K562 (cell line): Measurements from ENCODE around the gene XPOT. TPM values are rescaled to one million over a fixed set of nuclear protein-coding genes. Genes with fewer than 3 reads are reported as not detected.

Experiments
- ATAC-seq: fragments of 200-7000 bp; cut with Tn5 transposase; 3 replicates; pipeline ENCODE4 v1.9.1; 2020; ENCODE audit warnings: moderate library complexity
- BruUV-seq: library from RNA; stranded (reverse); fragments of 400-500 nt; replicated peaks from 2 replicates; lab custom pipeline; 2021; lab: Mats Ljungman, UMichigan
- CTCF ChIA-PET: fragments of 300-600 bp; formaldehyde crosslinking; extraction: SDS; loops from one replicate; lab custom pipeline; 2021; ENCODE audit warnings: low intra/inter-chr PET ratio; lab: Yijun Ruan, JAX
- POLR2A ChIA-PET: fragments of 300-600, 350-650 bp; sonication (Branson Sonifier 250); formaldehyde crosslinking; extraction: SDS; loops from one replicate; lab custom pipeline; 2021; ENCODE audit warnings: antibody characterized with exemption, inconsistent platforms; lab: Yijun Ruan, JAX
- DNase-seq, 4 experiments: peaks; one replicate each; pipeline versions ENCODE4 v3.0.0 to v3.0.0-alpha.2; 2011 to 2018; ENCODE audit warnings: low spot score in 3 of 4, mixed read lengths in 3 of 4; ENCODE audit errors: extremely low read depth in 1 of 4
- FAIRE-seq: peaks from 2 replicates; lab custom pipeline; 2011; peaks lifted over from hg19 to GRCh38; lab: Jason Lieb, UNC
- H2AFZ ChIP-seq: 2 replicates; pipeline ENCODE4 v1.6.0; 2011; ENCODE audit warnings: low read depth, low read length, control low read depth, inconsistent platforms
- H3K27ac ChIP-seq: fragments of 200-600 bp; 3 replicates; pipeline ENCODE4 v1.8.0; 2011; ENCODE audit warnings: low read depth, mild to moderate bottlenecking, control low read depth, inconsistent platforms, low read length, moderate library complexity, mixed read lengths; ENCODE audit errors: extremely low read depth
- H3K27me3 ChIP-seq, 2 experiments: fragments of 300-600 bp in 1 of 2; 2 replicates in 1 of 2; 3 replicates in 1 of 2; pipeline versions ENCODE4 v1.6.0 to v1.8.0; 2011; ENCODE audit warnings: inconsistent platforms in 2 of 2, low read length in 2 of 2, mild to moderate bottlenecking in 1 of 2, mixed read lengths in 1 of 2, moderate library complexity in 1 of 2; ENCODE audit not compliant: control insufficient read depth in 2 of 2, insufficient read depth in 2 of 2
- H3K36me3 ChIP-seq: fragments of 300-600 bp; 3 replicates; pipeline ENCODE4 v1.8.0; 2011; ENCODE audit warnings: mild to moderate bottlenecking, low read length, inconsistent platforms; ENCODE audit not compliant: control insufficient read depth, insufficient read depth
- H3K4me1 ChIP-seq, 2 experiments: fragments of 200-600 bp in 1 of 2; replicated peaks in 1 of 2; 2 replicates in 1 of 2; 3 replicates in 1 of 2; pipeline versions ENCODE4 v1.5.1 to v1.8.0; 2011; ENCODE audit warnings: inconsistent platforms in 2 of 2, low read length in 2 of 2, mild to moderate bottlenecking in 1 of 2, mixed read lengths in 1 of 2, moderate library complexity in 1 of 2; ENCODE audit not compliant: control insufficient read depth in 2 of 2, insufficient read depth in 2 of 2
- H3K4me2 ChIP-seq: 2 replicates; pipeline ENCODE4 v1.6.1; 2011; ENCODE audit warnings: low read length, control low read depth, inconsistent platforms, mixed read lengths; ENCODE audit not compliant: insufficient read depth
- H3K4me3 ChIP-seq: fragments of 200-600 bp; sonication (generic), shearing (Covaris generic); 2 replicates; pipeline ENCODE4 v1.5.1; 2016; ENCODE audit warnings: control low read depth, inconsistent platforms
- H3K79me2 ChIP-seq: fragments of 200-600 bp; 3 replicates; pipeline ENCODE4 v1.8.0; 2011; ENCODE audit warnings: low read length, inconsistent platforms; ENCODE audit not compliant: control insufficient read depth, insufficient read depth
- H3K9ac ChIP-seq, 2 experiments: 2 replicates each; pipeline versions ENCODE4 v1.6.0 to v1.6.1; 2011; ENCODE audit warnings: low read depth in 2 of 2, low read length in 2 of 2, control low read depth in 1 of 2, inconsistent platforms in 1 of 2, mild to moderate bottlenecking in 1 of 2, mixed read lengths in 1 of 2; ENCODE audit not compliant: insufficient read depth in 1 of 2
- H3K9me1 ChIP-seq: one replicate; pipeline ENCODE4 v1.6.0; 2011; ENCODE audit warnings: inconsistent platforms, mild to moderate bottlenecking, low read length, moderate library complexity; ENCODE audit not compliant: control insufficient read depth, insufficient read depth
- H3K9me3 ChIP-seq: replicated peaks from 2 replicates; pipeline ENCODE4 v1.5.1; 2011; ENCODE audit warnings: low read depth, low read length, inconsistent platforms; ENCODE audit not compliant: control insufficient read depth, insufficient read depth
- H4K20me1 ChIP-seq: replicated peaks from 2 replicates; pipeline ENCODE4 v1.6.1; 2011; ENCODE audit warnings: low read length, inconsistent platforms, mixed read lengths; ENCODE audit not compliant: control insufficient read depth, insufficient read depth
- CEBPB ChIP-seq: fragments of 450-650 bp; IDR thresholded peaks from 2 replicates; pipeline ENCODE4 v1.6.1; 2016; ENCODE audit warnings: missing genetic modification characterization, missing compliant biosample characterization
- CHD4 ChIP-seq: fragments of 200-600 bp; sonication (generic); IDR thresholded peaks from 3 replicates; pipeline ENCODE4 v1.6.1; 2012; ENCODE audit warnings: low read depth, mild to moderate bottlenecking, mixed read lengths, low read length, inconsistent platforms; ENCODE audit not compliant: insufficient read depth, insufficient replicate concordance, poor library complexity, severe bottlenecking
- ETV6 ChIP-seq, 3 experiments: fragments of 150-350 bp in 1 of 3; sonication (generic) in 1 of 3; formaldehyde crosslinking in 1 of 3; IDR thresholded peaks; 2 replicates each; pipeline versions ENCODE4 v1.6.1 to v1.8.0; 2014 to 2022; ENCODE audit warnings: borderline replicate concordance in 2 of 3, low read depth in 2 of 3, antibody characterized with exemption in 1 of 3, low read length in 1 of 3, mild to moderate bottlenecking in 1 of 3, missing genetic modification reagents in 1 of 3
- FUS ChIP-seq: fragments of 200-400 bp; formaldehyde crosslinking; optimal IDR thresholded peaks from 2 replicates; pipeline ENCODE3; 2017; ENCODE audit warnings: low read depth, low read length
- GABPB1 ChIP-seq: sonication (generic); formaldehyde crosslinking; IDR thresholded peaks from 2 replicates; pipeline ENCODE4 v1.8.0; 2022; ENCODE audit warnings: mild to moderate bottlenecking, missing genetic modification reagents
- HNRNPUL1 ChIP-seq: fragments of 200-400 bp; formaldehyde crosslinking; IDR thresholded peaks from 2 replicates; pipeline ENCODE4 v1.6.1; 2017; ENCODE audit warnings: low read length
- MBD1 ChIP-seq: fragments of 250-450 bp; sonication (Bioruptor Pico); IDR thresholded peaks from 2 replicates; pipeline ENCODE4 v1.8.0; 2022; ENCODE audit warnings: inconsistent platforms
- MYNN ChIP-seq, 2 experiments: sonication (generic); formaldehyde crosslinking in 1 of 2; IDR thresholded peaks; 2 replicates each; pipeline versions ENCODE4 v1.5.0 to v1.6.1; 2016 to 2020; ENCODE audit warnings: antibody characterized with exemption in 1 of 2, missing genetic modification reagents in 1 of 2
- NFIC ChIP-seq: fragments of 450-650 bp; IDR thresholded peaks from 2 replicates; pipeline ENCODE4 v1.6.1; 2017; ENCODE audit warnings: mild to moderate bottlenecking, inconsistent platforms
- NFIX ChIP-seq: fragments of 250-450 bp; sonication (Bioruptor Pico); IDR thresholded peaks from 2 replicates; pipeline ENCODE4 v1.4.0; 2020; ENCODE audit warnings: low read depth, mild to moderate bottlenecking, moderate library complexity
- PTRF ChIP-seq: fragments of 450-650 bp; IDR thresholded peaks from 2 replicates; pipeline ENCODE4 v1.6.1; 2016; ENCODE audit warnings: mild to moderate bottlenecking, missing genetic modification characterization, missing compliant biosample characterization
- SIN3A ChIP-seq, 2 experiments: fragments of 150-350 bp in 1 of 2; IDR thresholded peaks; 2 replicates each; pipeline ENCODE4 v1.6.1; 2011 to 2016; ENCODE audit warnings: borderline replicate concordance in 2 of 2, low read depth in 2 of 2, low read length in 2 of 2, mild to moderate bottlenecking in 2 of 2, moderate library complexity in 2 of 2; ENCODE audit not compliant: control insufficient read depth in 1 of 2
- SMAD4 ChIP-seq: fragments of 250-450 bp; sonication (Bioruptor Pico); conservative IDR thresholded peaks from 2 replicates; pipeline ENCODE4 v1.8.0; 2021; ENCODE audit warnings: inconsistent platforms, mild to moderate bottlenecking, moderate library complexity
- TAF7 ChIP-seq: fragments of 450-650 bp; IDR thresholded peaks from 2 replicates; pipeline ENCODE4 v1.6.1; 2016; ENCODE audit warnings: missing genetic modification characterization, missing compliant biosample characterization
- TAL1 ChIP-seq: fragments of 450-650 bp; IDR thresholded peaks from 2 replicates; pipeline ENCODE4 v1.6.1; 2016; ENCODE audit warnings: mild to moderate bottlenecking
- TCF3 ChIP-seq: sonication (generic); formaldehyde crosslinking; IDR thresholded peaks from 2 replicates; pipeline ENCODE4 v1.4.0; 2020; ENCODE audit warnings: mild to moderate bottlenecking, missing genetic modification reagents
- ZNF197 ChIP-seq: fragments of 200-800 bp; sonication (Bioruptor generic); IDR thresholded peaks from 2 replicates; pipeline ENCODE4 v1.6.1; 2016; ENCODE audit warnings: low read depth, missing genetic modification characterization, missing compliant biosample characterization
- ZNF232 ChIP-seq: sonication (generic); formaldehyde crosslinking; IDR thresholded peaks from 2 replicates; pipeline ENCODE4 v1.8.0; 2022; ENCODE audit warnings: mild to moderate bottlenecking, missing genetic modification reagents
- ZNF316 ChIP-seq: fragments of 450-650 bp; IDR thresholded peaks from 2 replicates; pipeline ENCODE4 v1.6.1; 2016
- ZNF57 ChIP-seq: fragments of 450-650 bp; formaldehyde crosslinking; IDR thresholded peaks from 2 replicates; pipeline ENCODE4 v1.4.0; 2020; ENCODE audit warnings: mild to moderate bottlenecking, moderate library complexity
- ZNF778 ChIP-seq: fragments of 450-650 bp; formaldehyde crosslinking; IDR thresholded peaks from 2 replicates; pipeline ENCODE4 v1.4.0; 2020; ENCODE audit warnings: mild to moderate bottlenecking, moderate library complexity
- ZNF830 ChIP-seq: fragments of 250-450 bp; sonication (Bioruptor Pico); IDR thresholded peaks from 2 replicates; pipeline ENCODE4 v1.5.0; 2021; ENCODE audit warnings: mild to moderate bottlenecking
- WGBS: fragments of 100-300 bp; shearing (Covaris generic); methylation state at CpG from one replicate; pipeline ENCODE4 v1.1.6; 2016; ENCODE audit warnings: low coverage, mixed read lengths; ENCODE audit not compliant: insufficient coverage; ENCODE audit errors: missing lambda C conversion rate; 5-methylcytosine and 5-hydroxymethylcytosine counted together
- in situ Hi-C: fragments of 300-500 bp; cut with MboI; formaldehyde crosslinking; loops from 4 replicates; pipeline ENCODE4 v1.15.0; 2018; ENCODE audit warnings: inconsistent platforms, mixed read lengths
- intact Hi-C: fragments of 100-400 bp; cut with micrococcal nuclease; formaldehyde crosslinking; loops from 2 replicates; pipeline ENCODE4 v1.14.2; 2022
- polyA plus RNA-seq, 8 experiments: library from polyadenylated mRNA; depleted of rRNA in 4 of 8; stranded (reverse) in 5 of 8; unstranded in 3 of 8; fragments of >200 nt; fragmentation: Nextera tagmentation in 2 of 8; fragmentation: Illumina TruSeq in 1 of 8; extraction: Ambion mirVana in 2 of 8; extraction: Trizol in 1 of 8; gene quantifications; 2 replicates each; pipeline versions ENCODE4 v1.2.1 to v1.2.3, GENCODE V29; 2011 to 2014; ENCODE audit warnings: inconsistent platforms in 1 of 8, missing spikeins in 1 of 8
- total RNA-seq, 7 experiments: library from RNA; depleted of rRNA in 6 of 7; stranded (reverse); fragments of >200 nt in 6 of 7; fragmentation: Illumina TruSeq in 2 of 7; extraction: Trizol in 2 of 7; gene quantifications; 2 replicates each; pipeline versions ENCODE4 v1.2.1 to v1.2.3, GENCODE V29; 2011 to 2021; ENCODE audit warnings: low replicate concordance in 1 of 7

The XPOT gene
- total and polyA plus RNA-seq, 9 of the 15 experiments (the other 6 are each of a cell fraction or from before 2014, with no cell fraction given) = 26.2 to 192 (median 102) TPM

GRCh38 chr12:64387197-64387816, 16.9 kb upstream of the XPOT start:
- 66% methylated on average over 5 of the region's 6 CpGs for WGBS
- in situ Hi-C loops (loop anchor here (5.0 to 25.0 kb wide), 2 partner anchors 115 to 550 kb away; partner anchors contain the start of gene SRGAP1), intact Hi-C loops (no loop called here)
- Histone ChIP-seq H3K27ac (no peak overlapping the region), H3K9ac (no peak overlapping the region), H2AFZ (no peak overlapping the region), H3K36me3 (no peaks in the 10 kb centered on the region), H3K9me1 (no peaks in the 10 kb centered on the region), H3K79me2 (no peaks in the 10 kb centered on the region), H3K4me1 (peaks cover 0 to 13% of the 10 kb centered on the region in 2 experiments; a peak in 2 of 5 replicates), H4K20me1 (no peaks in the 10 kb centered on the region), H3K27me3 (peaks cover 0 to 11% of the 10 kb centered on the region in 2 experiments; a peak in 2 of 5 replicates), H3K4me2 (no peak overlapping the region), H3K4me3 (no peak overlapping the region), H3K9me3 (no peaks in the 10 kb centered on the region)
- POLR2A ChIA-PET = interaction anchor here (0.6 to 1.0 kb wide), 3 partner anchors 9 to 1919 kb away, joined by 3 read pairs; no protein-coding TSS in a partner anchor
- CTCF ChIA-PET = no interaction called here
- FAIRE-seq = no peak
- no peak for ATAC-seq
- BruUV-seq = no TSS peak
- DNase-seq = no peak
- TF ChIP-seq ZNF232 (CRISPR knock-in tag) (no peak), ZNF316 (no peak), SMAD4 (CRISPR knock-in tag) (no peak), HNRNPUL1 (no peak), MBD1 (CRISPR knock-in tag) (no peak), TAF7 (tag) (no peak), GABPB1 (CRISPR knock-in tag) (no peak), CHD4 (no peak), ETV6 (IDR thresholded peaks at IDR 0.05; ENCODE audit: borderline replicate concordance in 1 of 2, low read depth in 2 of 2, low read length in 1 of 2) (no peak), ETV6 (CRISPR knock-in tag; IDR thresholded peaks at IDR 0.05; ENCODE audit: borderline replicate concordance) (no peak), TAL1 (no peak), NFIC (peak; percentile 96), PTRF (tag) (no peak), TCF3 (CRISPR knock-in tag) (no peak), ZNF57 (CRISPR knock-in tag) (no peak), ZNF197 (CRISPR knock-in tag) (no peak), CEBPB (tag) (0 out of 2 replicates have a peak, but pooled peaks have one; percentile 31), NFIX (CRISPR knock-in tag) (peak; percentile 58; the same call in 1 of the 2 replicates), FUS (no peak), SIN3A (IDR thresholded peaks at IDR 0.05; ENCODE audit: borderline replicate concordance in 2 of 2, control insufficient read depth in 1 of 2, low read depth in 2 of 2, low read length in 2 of 2) (no peak), ZNF830 (CRISPR knock-in tag) (no peak), MYNN (IDR thresholded peaks at IDR 0.05) (no peak), MYNN (CRISPR knock-in tag; IDR thresholded peaks at IDR 0.05) (no peak), ZNF778 (CRISPR knock-in tag) (no peak)
